ENCODE data around the gene HDLBP. TPM values are rescaled to one million over a fixed set of nuclear protein-coding genes. Genes with fewer than 3 reads are reported as not detected.
"Not testable (repeated sequence)": the region's sequence is repeated elsewhere in the genome, so short reads cannot be mapped to it uniquely, and the experiment has no call there.

Gene HDLBP
- total RNA-seq, 1 donor: 121 TPM

GRCh38 chr2:241318830-241319229, 3.4 kb upstream of the HDLBP start:
- peaks cover 62% of the 10 kb centered on the region for H3K4me1 ChIP-seq (ENCODE audit: insufficient read depth, low read length)
- H3K9me3 ChIP-seq (ENCODE audit: low read depth, low read length); H3K4me3 ChIP-seq (ENCODE audit: low read length); H3K27me3 ChIP-seq (ENCODE audit: insufficient read depth, low read length): not testable (repeated sequence)

GRCh38 chr2:241317391-241317790, 1.9 kb upstream of the HDLBP start:
- peak overlapping the region; percentile 75 for H3K4me3 ChIP-seq (ENCODE audit: low read length)
- H3K4me1 ChIP-seq (ENCODE audit: insufficient read depth, low read length): peaks cover 60% of the 10 kb centered on the region
- H3K9me3 ChIP-seq (ENCODE audit: low read depth, low read length): no peaks in the 10 kb centered on the region
- no peaks in the 10 kb centered on the region for H3K27me3 ChIP-seq (ENCODE audit: insufficient read depth, low read length)

- Histone ChIP-seq H3K4me1 (ENCODE audit: insufficient read depth, low read length) (peaks cover 55% of the 10 kb centered on the region), H3K9me3 (ENCODE audit: low read depth, low read length) (no peaks in the 10 kb centered on the region), H3K4me3 (ENCODE audit: low read length) (peak overlapping the region; percentile 75), H3K27me3 (ENCODE audit: insufficient read depth, low read length) (no peaks in the 10 kb centered on the region)
Observed at GRCh38 chr2:241316825-241317224, 1.4 kb upstream of the HDLBP start.

- H3K27me3 ChIP-seq (ENCODE audit: insufficient read depth, low read length): no peaks in the 10 kb centered on the region
- H3K4me3 ChIP-seq (ENCODE audit: low read length): peak within 1 kb of the TSS; percentile 81
- no peaks in the 10 kb centered on the region for H3K9me3 ChIP-seq (ENCODE audit: low read depth, low read length)
- peaks cover 56% of the 10 kb centered on the region for H3K4me1 ChIP-seq (ENCODE audit: insufficient read depth, low read length)
Observed at GRCh38 chr2:241315879-241316631, 583 bp upstream of the HDLBP start, which contains the start of gene SEPTIN2. SEPTIN2 (plus strand) TSS chr2:241315925; CDS start chr2:241324233, 8,308 bp downstream.

GRCh38 chr2:241314226-241315092, 1.0 kb downstream of the HDLBP start:
- H3K9me3 ChIP-seq (ENCODE audit: low read depth, low read length): no peaks in the 10 kb centered on the region

GRCh38 chr2:241313543-241314095, 1.9 kb downstream of the HDLBP start:
- Histone ChIP-seq H3K4me3 (ENCODE audit: low read length) (no peak overlapping the region), H3K9me3 (ENCODE audit: low read depth, low read length) (no peaks in the 10 kb centered on the region), H3K4me1 (ENCODE audit: insufficient read depth, low read length) (peaks cover 59% of the 10 kb centered on the region), H3K27me3 (ENCODE audit: insufficient read depth, low read length) (no peaks in the 10 kb centered on the region)

More at GRCh38 chr2:241314226-241315092, 1.0 kb downstream of the HDLBP start:
- Histone ChIP-seq H3K4me3 (ENCODE audit: low read length) (peak overlapping the region; percentile 81), H3K27me3 (ENCODE audit: insufficient read depth, low read length) (no peaks in the 10 kb centered on the region), H3K4me1 (ENCODE audit: insufficient read depth, low read length) (peaks cover 60% of the 10 kb centered on the region)

GRCh38 chr2:241312082-241312481, 3.4 kb downstream of the HDLBP start:
- H3K4me3 ChIP-seq (ENCODE audit: low read length): no peak overlapping the region
- no peaks in the 10 kb centered on the region for H3K27me3 ChIP-seq (ENCODE audit: insufficient read depth, low read length)
- peaks cover 45% of the 10 kb centered on the region for H3K4me1 ChIP-seq (ENCODE audit: insufficient read depth, low read length)
- H3K9me3 ChIP-seq (ENCODE audit: low read depth, low read length): no peaks in the 10 kb centered on the region

- Histone ChIP-seq H3K27me3 (ENCODE audit: insufficient read depth, low read length) (no peaks in the 10 kb centered on the region), H3K4me1 (ENCODE audit: insufficient read depth, low read length) (peaks cover 41% of the 10 kb centered on the region)
Observed at GRCh38 chr2:241310917-241311566, 4.4 kb downstream of the HDLBP start.

GRCh38 chr2:241309684-241310117, 5.8 kb downstream of the HDLBP start:
- Histone ChIP-seq H3K4me3 (ENCODE audit: low read length) (no peak overlapping the region), H3K27me3 (ENCODE audit: insufficient read depth, low read length) (no peaks in the 10 kb centered on the region), H3K4me1 (ENCODE audit: insufficient read depth, low read length) (peaks cover 53% of the 10 kb centered on the region), H3K9me3 (ENCODE audit: low read depth, low read length) (no peaks in the 10 kb centered on the region)

More at GRCh38 chr2:241310917-241311566, 4.4 kb downstream of the HDLBP start:
- no peak overlapping the region for H3K4me3 ChIP-seq (ENCODE audit: low read length)
- H3K9me3 ChIP-seq (ENCODE audit: low read depth, low read length): no peaks in the 10 kb centered on the region

GRCh38 chr2:241308832-241309500, 6.5 kb downstream of the HDLBP start:
- Histone ChIP-seq H3K9me3 (ENCODE audit: low read depth, low read length) (no peaks in the 10 kb centered on the region), H3K4me1 (ENCODE audit: insufficient read depth, low read length) (peaks cover 48% of the 10 kb centered on the region), H3K27me3 (ENCODE audit: insufficient read depth, low read length) (no peaks in the 10 kb centered on the region), H3K4me3 (ENCODE audit: low read length) (no peak overlapping the region)

GRCh38 chr2:241308267-241308666, 7.2 kb downstream of the HDLBP start:
- Histone ChIP-seq H3K4me1 (ENCODE audit: insufficient read depth, low read length) (peaks cover 41% of the 10 kb centered on the region), H3K4me3 (ENCODE audit: low read length) (no peak overlapping the region), H3K27me3 (ENCODE audit: insufficient read depth, low read length) (no peaks in the 10 kb centered on the region), H3K9me3 (ENCODE audit: low read depth, low read length) (no peaks in the 10 kb centered on the region)

GRCh38 chr2:241307055-241307454, 8.4 kb downstream of the HDLBP start:
- Histone ChIP-seq H3K9me3 (ENCODE audit: low read depth, low read length) (no peaks in the 10 kb centered on the region), H3K4me1 (ENCODE audit: insufficient read depth, low read length) (peaks cover 39% of the 10 kb centered on the region), H3K4me3 (ENCODE audit: low read length) (no peak overlapping the region), H3K27me3 (ENCODE audit: insufficient read depth, low read length) (no peaks in the 10 kb centered on the region)

- no peaks in the 10 kb centered on the region for H3K9me3 ChIP-seq (ENCODE audit: low read depth, low read length)
- no peaks in the 10 kb centered on the region for H3K27me3 ChIP-seq (ENCODE audit: insufficient read depth, low read length)
- H3K4me1 ChIP-seq (ENCODE audit: insufficient read depth, low read length): peaks cover 33% of the 10 kb centered on the region
- H3K4me3 ChIP-seq (ENCODE audit: low read length): no peak overlapping the region
Observed at GRCh38 chr2:241304039-241304670, 11.3 kb downstream of the HDLBP start.
